Gastroesophageal sphincter (tissue), 3 donors: ENCODE results near the gene CDK16.

Experiments
- EP300 ChIP-seq: sonication (generic); formaldehyde crosslinking; IDR thresholded peaks from one replicate; pipeline ENCODE4 v1.6.1; 2017; ENCODE audit warnings: antibody characterized with exemption, mild to moderate bottlenecking
- POLR2A ChIP-seq, 2 donors: fragments of 450-650 bp; IDR thresholded peaks; one replicate each; pipeline ENCODE4 v1.6.1; 2017; ENCODE audit warnings: antibody characterized with exemption in 2 of 2, mild to moderate bottlenecking in 2 of 2, moderate library complexity in 1 of 2
- POLR2AphosphoS5 ChIP-seq: sonication (generic); formaldehyde crosslinking; IDR thresholded peaks from one replicate; pipeline ENCODE4 v1.6.1; 2017; ENCODE audit warnings: antibody characterized with exemption
- TF ChIP-seq, protein P1 (sequence below), 4 experiments: fragments of 200-600 bp in 2 of 4; fragments of 450-650 bp in 2 of 4; sonication (generic) in 1 of 4; IDR thresholded peaks; one replicate each; pipeline ENCODE4 v1.5.1; 2017 to 2019; ENCODE audit warnings: antibody characterized with exemption in 4 of 4, mild to moderate bottlenecking in 2 of 4, moderate library complexity in 2 of 4

DNA sequence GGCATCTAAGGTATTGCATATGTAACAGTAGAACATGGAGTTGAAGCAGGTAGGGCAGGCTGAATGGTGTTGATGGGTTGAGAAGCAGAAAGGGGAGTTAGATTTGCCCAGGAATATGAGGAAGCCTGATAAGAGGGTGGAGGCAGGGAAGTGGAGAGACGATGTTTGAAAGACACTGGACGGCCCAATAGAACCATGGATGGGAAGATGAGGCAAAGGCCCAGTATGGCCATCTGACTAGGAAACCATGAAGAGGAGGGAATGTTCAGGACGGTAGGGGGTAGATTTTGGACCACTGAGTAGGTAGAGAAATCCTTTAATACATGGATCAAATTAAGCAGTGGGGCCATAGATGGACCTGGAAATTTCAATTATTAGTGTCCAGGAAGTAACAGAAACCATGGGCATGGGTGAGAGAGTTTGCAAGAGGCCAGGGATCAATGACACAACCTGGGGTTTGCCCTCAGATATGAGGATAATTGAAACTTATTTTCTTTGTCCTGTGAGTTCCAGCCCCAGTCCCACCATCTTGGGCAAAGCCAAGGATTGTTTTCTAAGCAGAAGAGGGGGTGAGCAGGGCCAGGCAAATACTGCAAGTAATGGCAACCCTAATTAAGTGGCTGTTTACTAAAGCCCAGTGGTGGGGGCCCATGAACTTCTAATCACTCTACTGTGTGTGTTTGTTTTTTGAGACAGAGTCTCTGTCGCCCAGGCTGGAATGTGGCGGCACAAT, 11.8 kb downstream of the CDK16 start:
- no peak for TF ChIP-seq EP300
- no peak for TF ChIP-seq POLR2A (IDR thresholded peaks at IDR 0.05)
- TF ChIP-seq, protein P1, sequence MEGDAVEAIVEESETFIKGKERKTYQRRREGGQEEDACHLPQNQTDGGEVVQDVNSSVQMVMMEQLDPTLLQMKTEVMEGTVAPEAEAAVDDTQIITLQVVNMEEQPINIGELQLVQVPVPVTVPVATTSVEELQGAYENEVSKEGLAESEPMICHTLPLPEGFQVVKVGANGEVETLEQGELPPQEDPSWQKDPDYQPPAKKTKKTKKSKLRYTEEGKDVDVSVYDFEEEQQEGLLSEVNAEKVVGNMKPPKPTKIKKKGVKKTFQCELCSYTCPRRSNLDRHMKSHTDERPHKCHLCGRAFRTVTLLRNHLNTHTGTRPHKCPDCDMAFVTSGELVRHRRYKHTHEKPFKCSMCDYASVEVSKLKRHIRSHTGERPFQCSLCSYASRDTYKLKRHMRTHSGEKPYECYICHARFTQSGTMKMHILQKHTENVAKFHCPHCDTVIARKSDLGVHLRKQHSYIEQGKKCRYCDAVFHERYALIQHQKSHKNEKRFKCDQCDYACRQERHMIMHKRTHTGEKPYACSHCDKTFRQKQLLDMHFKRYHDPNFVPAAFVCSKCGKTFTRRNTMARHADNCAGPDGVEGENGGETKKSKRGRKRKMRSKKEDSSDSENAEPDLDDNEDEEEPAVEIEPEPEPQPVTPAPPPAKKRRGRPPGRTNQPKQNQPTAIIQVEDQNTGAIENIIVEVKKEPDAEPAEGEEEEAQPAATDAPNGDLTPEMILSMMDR (IDR thresholded peaks at IDR 0.05) = no peak
- no peak for TF ChIP-seq POLR2AphosphoS5
